WTC11 (cell line): ENCODE results near the gene KCNH3.

Source experiments
- CREM ChIP-seq: sonication (generic); formaldehyde crosslinking; IDR thresholded peaks from 2 replicates; pipeline ENCODE4 v1.8.1; 2022; ENCODE audit warnings: mild to moderate bottlenecking, missing genetic modification reagents, moderate library complexity
- CTCF ChIP-seq: fragments of 200-600 bp; IDR thresholded peaks from 2 replicates; pipeline ENCODE4 v1.8.0; 2022; ENCODE audit warnings: antibody characterized with exemption
- MAX ChIP-seq: sonication (generic); formaldehyde crosslinking; IDR thresholded peaks from 2 replicates; pipeline ENCODE4 v1.8.0; 2022; ENCODE audit warnings: mild to moderate bottlenecking, missing genetic modification reagents
- MYBL2 ChIP-seq: sonication (generic); formaldehyde crosslinking; IDR thresholded peaks from 2 replicates; pipeline ENCODE4 v1.8.1; 2023; ENCODE audit warnings: mild to moderate bottlenecking, moderate library complexity, missing genetic modification reagents
- PRDM15 ChIP-seq: sonication (generic); formaldehyde crosslinking; IDR thresholded peaks from 2 replicates; pipeline ENCODE4 v1.8.0; 2022; ENCODE audit warnings: missing genetic modification reagents
- SMAD3 ChIP-seq: sonication (generic); formaldehyde crosslinking; IDR thresholded peaks from 2 replicates; pipeline ENCODE4 v1.8.0; 2022; ENCODE audit warnings: missing genetic modification reagents, mild to moderate bottlenecking, borderline replicate concordance
- ZNF512 ChIP-seq: sonication (generic); formaldehyde crosslinking; IDR thresholded peaks from 2 replicates; pipeline ENCODE4 v1.8.1; 2022; ENCODE audit warnings: missing genetic modification reagents, borderline replicate concordance

GRCh38 chr12:49511410-49511809, 27.4 kb upstream of the KCNH3 start:
- TF ChIP-seq SMAD3 (CRISPR knock-in tag) (no peak), CTCF (no peak), CREM (CRISPR knock-in tag) (no peak), MYBL2 (no peak), MAX (CRISPR knock-in tag) (no peak), ZNF512 (no peak), PRDM15 (no peak)
